NCI-H2196 treated with DMSO at 0.1 percent for 48 hours (cell line): ENCODE data around the gene FAM118A.
A peak's percentile ranks its signal among the peaks of the same experiment; 100 is the strongest.
"Not testable (repeated sequence)": the region's sequence is repeated elsewhere in the genome, so short reads cannot be mapped to it uniquely, and the experiment has no call there.

Experiments used
- DNase-seq: peaks from one replicate; lab custom pipeline; 2025; ENCODE audit not compliant: unreplicated experiment; lab: John Stamatoyannopoulos, UW

Gene FAM118A

DNA sequence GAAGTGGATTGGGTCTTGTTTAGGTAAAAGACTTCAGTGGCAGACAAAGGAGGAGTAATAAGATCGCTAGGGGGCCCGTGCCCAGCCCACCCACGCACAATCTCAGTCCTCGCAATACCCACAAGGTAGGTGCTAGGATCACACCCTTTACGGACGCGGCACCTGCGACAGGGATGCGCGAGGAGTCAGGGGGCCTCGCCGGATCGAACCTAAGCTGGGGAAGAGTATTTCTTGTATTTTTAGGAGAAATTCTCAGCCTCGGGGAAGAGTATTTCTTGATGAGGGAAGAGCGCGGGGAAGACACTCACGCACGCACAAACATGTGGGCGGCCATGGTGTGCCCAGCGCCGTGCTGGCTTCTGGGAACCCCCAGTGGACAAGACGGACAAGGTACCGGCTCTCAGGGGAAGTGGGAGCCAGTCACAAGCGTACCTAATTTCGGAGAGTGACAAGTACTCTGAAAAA lies 745 bp upstream of the FAM118A start:
- no peak for DNase-seq

DNA sequence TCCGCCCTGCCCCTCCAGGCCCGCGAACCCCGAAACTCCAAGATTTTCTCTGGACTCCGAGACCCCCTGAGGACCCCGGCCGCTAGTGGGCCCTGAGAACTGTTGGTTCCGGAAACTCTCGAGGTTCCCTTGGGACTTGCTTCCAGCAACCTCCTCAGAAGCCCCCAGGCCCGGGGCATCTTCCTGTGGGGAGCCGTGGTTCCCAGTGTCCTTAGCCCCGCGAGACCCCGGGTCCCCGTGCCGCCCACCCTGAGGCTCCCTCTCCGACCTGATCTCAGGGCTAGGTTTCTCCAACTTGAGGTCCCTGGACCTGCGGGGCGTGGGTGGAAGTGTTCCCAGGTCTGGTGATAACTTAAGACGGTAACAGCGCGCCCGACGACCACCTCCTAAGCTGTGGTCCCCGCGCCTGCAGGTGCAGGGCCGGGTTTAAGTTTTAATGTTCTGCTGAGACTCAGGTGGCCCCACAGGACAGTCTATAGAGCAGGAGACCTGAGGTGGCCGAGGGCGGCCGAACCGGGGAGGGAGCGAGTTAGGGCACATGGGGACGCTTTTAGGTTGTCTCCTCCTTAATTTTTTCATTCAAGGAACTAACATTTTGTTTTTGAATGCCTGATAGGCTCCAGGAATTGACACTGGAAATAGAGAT lies 720 bp downstream of the FAM118A start:
- no peak for DNase-seq

DNA sequence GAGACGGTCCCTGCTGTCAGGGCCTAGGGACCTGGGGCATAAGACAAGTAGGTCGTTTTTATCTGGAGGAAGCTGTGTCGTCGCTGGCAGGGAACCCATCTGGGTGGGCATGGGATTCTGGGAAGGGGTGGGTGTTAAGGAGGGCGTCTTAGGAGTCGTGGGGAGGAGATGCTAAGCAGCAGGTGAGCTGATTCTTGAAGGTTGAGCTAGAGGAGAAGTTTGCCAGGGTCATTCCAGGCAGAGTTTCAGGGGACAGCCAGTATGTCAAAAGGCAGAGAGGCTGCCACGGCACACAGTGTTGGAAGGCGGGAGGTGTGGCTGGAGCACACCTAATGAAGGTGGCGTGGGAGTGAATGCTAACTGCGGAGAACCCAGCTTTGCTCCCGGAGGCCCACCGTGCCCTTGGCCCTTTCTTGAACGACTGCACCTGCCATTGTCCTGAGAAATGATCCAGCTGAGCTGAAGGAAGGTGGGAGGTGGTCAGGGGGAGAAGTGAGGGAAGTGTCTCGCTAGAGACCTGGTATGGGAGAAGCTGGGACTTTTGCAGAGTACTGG lies 1.3 kb downstream of the FAM118A start:
- no peak for DNase-seq

DNA sequence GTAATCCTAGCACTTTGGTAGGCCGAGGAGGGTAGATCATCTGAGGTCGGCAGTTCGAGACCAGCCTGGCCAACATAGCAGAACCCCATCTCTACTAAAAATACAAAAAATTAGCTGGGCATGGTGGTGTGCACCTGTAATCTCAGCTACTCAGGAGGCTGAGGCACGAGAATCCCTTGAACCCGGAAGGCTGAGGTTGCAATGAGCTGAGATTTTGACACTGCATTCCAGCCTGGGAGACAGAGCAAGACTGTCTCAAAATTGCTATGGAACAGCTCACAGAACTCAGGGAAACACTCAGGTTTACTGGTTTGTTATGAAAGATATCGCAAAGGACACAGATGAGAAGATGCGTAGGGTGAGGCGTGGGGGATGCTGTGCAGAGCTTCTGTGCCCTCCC lies 2.7 kb downstream of the FAM118A start:
- no peak for DNase-seq

DNA sequence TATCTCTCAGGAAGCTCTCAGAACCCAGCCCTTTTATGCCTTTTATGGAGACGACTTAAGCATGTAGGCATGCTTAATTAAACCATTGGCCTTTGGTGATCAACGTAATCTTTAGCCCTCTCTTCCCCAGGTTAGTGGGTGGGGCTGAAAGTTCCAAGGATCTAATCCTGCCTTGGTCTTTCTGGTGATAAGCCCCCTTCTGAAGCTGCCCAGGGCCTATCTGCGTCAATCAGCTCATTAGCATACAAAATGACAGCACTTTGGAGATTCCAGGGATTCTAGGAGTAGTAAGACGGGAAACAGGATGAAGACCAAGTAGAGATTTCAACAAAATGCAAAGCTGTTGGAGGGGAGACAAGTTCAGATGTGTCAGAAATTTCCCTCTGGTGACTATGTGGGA lies 3.1 kb downstream of the FAM118A start:
- DNase-seq, result no peak

DNA sequence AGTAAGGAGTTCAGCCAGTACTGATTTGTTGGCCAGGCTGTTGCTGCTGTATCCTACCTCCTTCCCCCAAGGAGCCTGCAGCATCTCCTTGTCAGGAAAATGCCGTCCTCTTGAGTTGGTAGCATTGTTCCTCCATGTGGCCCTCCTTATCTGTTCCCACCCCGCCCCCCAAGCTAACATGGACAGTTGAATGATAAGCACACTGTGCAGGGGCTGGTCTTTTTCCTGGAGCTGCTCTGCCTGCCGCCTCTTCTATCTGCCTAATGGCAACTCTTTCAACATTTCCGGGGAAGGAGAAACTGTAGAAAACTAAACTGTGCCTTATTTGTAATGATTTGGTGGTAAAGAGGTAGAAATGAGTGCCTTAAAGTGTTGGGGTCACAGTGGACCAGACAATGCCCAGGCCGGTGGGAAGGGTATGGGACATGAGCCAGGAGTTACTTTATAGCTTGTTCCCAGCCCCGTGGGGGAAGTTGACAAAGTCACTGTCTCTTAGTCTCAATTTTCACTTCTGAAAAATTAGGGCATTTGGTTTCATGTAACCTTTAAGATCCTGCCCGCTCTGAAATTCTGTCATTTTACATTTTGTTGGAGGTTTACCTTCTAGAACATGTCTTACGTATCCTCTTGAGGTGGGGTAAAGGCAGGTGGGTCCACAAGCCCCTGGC lies 4.5 kb downstream of the FAM118A start:
- no peak for DNase-seq

DNA sequence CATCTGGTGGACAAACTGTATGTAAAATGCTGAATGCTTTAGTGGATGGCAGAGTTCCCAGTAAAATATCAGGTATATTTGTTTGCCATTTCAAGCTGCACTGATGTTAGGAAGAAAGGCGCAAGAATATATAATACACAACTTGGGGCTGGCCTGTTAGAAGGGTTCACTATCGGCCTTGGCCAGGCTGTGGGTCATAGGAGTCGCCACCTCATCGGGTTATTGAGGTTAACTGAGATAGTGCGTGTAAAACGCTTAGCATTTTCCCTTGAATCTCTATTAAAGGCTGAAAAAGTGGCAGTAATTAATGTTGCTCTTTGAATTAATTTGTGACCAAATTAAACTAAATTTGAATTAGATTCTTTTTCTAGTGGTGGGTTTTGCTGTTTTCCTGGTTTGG lies 5.1 kb downstream of the FAM118A start:
- no peak for DNase-seq

DNA sequence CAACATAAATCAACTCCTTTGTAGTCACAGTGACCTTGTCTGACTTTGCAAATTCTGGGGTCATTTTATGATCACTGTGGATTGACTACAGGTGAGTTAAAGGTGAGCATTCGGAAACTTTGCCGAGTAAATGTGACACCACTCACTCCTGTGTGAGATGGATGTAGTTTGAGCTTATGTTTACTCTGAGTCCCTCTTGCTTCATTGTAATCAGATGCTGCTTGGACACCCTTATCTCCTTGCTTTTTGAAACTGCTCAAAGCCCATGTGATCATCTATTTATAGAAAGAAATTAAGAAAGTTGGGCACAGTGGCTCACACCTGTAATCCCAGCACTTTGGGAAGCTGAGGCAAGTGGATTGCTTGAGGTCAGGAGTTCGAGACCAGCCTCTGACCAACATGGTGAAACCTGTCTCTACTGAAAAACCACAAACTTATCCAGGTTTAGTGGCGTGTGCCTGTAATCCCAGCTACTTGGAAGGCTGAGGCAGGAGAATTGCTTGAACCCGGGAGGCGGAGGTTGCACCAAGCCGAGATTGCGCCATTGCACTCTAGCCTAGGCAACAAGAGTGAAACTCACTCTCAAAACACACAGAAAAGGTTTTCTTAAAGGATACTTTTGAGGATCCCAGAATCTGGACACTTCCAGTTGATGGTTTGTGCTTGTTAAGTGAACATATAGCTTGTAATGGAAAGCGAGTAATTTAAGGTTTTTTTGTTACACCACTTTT lies 7.2 kb downstream of the FAM118A start:
- no peak for DNase-seq

DNA sequence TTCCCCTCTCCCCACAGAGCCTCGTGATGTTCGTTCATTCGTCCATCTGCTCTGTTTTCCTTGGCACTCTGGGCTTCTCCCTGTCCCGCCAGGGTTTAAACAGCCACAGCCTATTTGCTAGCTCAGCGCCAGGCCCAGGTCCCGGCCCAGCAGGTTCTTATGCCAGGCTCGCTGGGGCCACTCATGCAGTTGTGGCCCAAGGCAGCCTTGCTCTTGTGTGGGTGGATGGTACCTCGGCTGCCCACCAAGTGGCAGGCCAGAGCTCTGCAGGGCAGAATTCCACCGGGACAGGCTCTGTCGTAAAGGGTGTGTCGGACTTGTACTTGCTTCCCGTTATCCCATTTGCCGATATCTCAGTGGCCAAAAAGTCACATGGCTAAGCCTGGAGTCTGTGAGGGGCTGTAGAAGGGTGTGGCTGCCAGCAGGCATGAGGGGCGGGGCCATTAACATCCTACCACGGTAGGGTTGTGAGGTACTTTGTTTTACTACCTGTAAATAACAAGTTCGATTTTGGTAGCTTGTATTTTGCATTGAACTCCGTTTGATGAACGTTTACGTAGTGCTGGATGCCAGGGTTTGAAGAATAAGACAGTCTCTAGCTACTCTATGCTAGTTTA lies 7.9 kb downstream of the FAM118A start:
- no peak for DNase-seq

DNA sequence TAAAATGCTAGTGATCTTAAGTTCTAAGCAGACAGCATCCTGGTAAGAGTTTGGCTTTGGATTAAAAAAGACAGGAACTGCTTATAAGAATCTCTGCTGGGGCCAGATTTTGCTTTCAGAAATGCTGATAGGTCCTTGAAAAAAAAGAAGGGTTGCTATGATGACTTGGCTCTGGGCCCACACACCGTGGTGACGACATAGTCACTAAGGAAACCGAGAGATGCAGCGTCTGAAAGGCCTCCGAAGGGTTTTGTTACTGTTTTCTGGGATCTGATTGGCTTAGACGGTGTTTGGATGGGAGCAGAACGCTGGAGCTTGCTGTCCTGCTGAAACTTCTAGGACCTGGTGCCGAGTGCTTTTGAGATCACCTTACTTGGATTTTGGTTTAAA lies 8.4 kb downstream of the FAM118A start:
- peak; percentile 94 for DNase-seq

DNA sequence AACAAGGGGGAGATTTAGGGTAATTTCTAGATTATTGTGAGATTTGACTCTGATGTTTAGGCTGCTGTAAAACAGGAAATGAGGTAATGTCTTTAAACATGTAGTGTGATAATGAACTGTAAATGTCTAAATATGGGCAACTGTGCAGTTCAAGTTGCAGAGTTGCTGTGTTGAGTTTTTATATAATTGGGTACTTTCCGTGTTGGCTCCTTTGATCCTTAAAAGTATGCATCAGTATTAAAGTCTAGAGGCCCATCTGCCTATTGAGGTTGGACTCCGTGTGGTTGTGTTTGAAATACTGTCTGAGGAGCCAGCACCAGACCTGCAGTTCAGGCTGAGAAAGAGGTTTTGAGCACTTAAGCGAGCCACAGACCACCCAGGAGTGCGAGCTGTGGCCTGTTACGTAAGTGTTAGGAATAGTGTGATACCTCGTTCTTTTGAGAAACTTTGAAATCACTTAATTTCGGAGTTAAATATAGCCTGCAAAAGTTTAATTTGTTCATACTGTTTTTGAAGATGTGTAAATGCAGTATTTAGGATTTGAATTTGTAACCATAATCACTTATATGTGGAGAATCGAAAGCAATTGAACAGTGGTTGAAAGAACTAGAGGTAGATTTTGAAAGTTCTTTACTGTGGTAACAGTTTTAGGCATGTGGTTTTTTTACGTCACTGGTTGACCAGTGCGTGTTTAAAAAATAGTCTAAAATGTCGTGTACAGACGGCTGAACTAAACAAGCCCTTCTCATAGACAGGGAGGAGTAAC lies 9.0 kb downstream of the FAM118A start:
- peak; percentile 49 for DNase-seq

DNA sequence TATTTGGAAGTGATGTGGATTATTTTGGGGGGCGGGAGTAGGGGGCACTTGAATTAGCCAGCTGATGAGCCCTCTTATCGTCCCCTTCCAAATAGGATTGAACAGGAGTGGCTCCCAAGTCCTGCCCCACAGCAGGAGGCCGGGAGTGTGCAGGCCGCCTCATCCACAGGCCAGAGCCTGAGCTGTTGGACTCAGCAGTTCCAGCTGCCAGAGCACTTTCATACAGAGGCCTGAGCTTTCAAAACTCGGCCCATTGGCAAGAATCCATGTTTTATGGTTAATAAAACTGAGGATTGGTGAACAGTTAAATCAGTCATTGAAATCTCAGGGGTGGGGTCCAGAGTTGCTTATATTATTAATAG lies 9.6 kb downstream of the FAM118A start:
- DNase-seq, result no peak

DNA sequence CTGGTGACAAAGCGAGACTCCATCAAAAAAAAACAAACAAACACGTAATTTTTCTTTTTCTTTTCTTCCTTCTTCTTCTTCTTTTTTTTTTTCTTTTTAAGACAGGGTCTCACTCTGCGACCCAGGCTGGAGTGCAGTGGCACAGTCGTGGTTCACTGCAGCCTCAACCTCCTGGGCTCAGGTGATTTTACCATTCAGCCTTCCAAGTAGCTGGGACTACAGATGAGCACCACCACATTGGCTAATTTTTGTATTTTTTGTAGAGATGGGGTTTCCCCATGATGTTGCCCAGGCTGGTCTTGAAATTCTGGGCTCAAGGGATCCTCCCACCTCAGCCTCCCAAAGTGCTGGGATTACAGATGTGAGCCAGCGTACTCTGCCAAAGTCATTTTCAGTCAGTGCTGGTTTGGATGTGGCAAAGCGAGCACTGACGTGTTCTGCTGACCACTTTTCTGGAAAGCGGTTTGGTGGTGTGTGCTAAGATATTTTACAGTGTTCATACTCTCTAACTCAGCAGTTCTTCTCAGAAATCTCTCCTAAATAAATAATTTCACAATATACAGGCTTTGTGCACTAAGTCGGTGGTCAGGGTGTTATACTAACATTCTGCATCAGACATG lies 10.7 kb downstream of the FAM118A start:
- DNase-seq, result no peak

DNA sequence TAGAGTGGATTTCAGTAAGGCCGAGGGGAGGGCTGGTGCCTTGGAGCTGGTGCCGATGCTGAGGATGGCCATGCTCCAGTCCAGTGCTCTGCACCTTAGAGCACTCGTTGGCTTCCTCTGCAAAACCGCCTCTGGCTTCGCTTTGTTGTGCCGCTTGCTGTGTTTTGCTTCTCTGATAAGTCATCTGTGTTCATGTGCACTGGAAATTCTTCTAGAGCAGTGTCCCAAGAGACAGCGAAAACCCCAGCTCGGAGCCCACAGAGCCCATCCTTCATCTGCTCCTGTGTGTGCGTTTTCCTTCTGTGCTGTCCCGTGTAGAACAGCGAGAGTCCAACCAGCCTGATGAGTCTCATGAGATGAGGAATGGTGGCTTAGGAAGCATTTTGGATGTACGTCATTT lies 12.1 kb downstream of the FAM118A start:
- DNase-seq, result no peak

DNA sequence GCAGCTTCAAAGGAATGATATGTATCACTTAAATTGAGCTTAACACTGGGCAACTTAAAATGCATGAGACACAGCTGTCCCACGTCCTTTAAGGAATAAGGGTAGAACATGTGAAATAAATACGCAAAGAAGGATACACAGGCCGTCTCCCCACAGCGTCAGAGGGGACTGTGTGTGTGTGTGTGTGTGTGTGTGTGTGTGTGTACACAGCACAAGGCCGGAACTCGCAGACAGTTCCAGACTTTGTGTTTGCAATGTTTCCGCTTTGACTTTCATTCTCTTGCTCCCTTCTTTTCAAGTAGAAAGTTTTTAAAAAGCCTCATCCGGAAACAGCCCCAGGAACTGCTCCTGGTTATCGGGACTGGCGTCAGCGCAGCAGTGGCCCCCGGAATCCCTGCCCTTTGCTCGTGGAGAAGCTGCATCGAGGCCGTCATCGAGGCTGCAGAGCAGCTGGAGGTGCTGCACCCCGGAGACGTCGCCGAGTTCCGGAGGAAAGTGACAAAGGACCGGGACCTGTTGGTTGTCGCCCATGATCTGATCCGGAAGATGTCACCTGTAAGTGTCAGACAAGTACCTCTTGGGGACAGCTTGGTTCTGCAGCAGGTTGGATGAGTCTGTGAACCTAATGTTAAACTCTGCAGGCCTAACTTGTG lies 13.3 kb downstream of the FAM118A start:
- no peak for DNase-seq

DNA sequence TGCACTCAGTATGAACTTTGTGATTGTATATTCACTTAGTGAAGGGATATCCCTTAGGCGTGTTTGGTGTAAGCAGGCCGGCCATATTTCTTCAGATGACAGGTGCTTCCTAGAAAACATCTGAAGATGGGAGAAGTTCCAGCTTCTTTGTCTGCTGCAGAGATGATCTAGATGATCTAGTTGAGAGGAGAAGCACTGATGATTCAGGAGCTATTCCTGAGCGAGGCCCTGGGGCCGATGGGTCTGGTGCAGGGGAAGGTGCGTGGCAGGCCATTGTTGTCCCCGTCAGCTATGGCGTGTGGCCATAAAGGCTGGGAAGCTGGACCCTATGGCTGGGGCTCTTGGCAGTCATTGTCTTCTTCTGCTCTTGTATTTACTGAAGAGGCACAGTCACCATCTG lies 14.0 kb downstream of the FAM118A start:
- no peak for DNase-seq

DNA sequence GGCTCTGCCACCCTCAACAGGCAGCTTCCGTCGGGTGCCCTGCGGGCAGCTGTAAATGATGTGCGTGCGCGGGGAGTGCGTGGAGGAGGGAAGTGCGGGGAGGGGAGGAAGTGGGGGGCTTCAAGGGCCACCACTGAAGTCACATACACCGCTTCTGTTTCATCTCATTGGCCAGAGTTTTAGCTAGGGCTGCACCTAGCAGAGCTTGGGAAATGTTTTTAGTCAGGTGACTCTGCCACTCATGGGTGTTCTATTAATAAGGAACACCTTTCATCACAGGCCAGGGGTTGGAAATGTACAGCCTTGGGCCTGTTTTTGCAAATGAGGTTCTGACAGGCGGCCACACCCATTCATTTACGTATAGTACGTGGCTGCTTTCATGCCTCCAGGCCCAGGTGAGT lies 14.6 kb downstream of the FAM118A start:
- no peak for DNase-seq

DNA sequence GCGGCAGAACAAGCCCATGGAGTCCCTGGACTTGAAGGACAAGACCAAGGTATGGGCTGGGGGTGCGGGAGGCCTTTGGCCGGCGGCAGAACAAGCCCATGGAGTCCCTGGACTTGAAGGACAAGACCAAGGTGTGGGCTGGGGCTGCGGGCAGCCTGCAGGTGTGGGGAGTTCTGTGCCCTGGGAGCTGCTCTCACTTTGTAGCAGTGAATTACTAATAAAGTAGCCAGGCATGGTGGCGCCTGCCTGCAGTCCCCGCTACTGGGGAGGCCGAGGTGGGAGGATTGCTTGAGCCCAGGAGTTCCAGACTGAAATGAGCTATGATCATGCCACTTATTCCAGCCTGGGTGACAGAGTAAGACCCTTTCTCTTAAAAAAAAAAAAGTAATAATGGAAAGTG lies 18.5 kb downstream of the FAM118A start:
- not testable (repeated sequence) for DNase-seq

DNA sequence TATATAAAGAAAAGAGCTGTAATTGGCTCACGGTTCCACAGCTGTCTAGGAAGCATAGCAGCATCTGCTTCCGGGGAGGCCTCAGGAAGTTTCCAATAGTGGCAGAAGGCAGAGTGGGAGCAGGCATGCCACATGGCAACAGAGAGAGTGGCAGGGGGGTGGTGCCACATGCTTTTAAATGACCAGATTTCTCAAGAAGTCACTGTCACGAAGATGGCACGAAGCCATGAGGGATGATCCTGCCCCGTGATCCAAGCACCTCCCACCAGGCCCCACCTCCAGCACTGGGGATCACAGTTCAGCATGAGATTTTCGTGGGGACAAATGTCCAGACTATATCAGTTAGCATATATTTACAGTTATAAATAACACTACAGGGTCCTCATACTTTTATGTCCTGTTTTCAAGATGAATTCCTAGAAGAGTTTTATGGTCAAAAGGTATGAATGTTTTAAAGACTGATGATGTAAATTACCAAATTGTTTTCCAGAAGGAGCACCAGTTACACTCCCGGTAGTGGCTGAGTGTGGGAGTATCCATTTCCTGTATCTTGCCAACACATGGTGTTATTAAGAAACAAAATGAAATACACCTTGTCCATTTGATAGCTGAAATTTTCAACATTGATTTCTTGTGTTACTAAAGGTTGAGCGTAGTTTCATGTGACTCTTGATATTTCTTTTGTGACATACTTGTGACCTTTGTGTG lies 19.2 kb downstream of the FAM118A start:
- no peak for DNase-seq
